K562 (cell line): ENCODE data around the gene PIP5KL1. TPM values are rescaled to one million over a fixed set of nuclear protein-coding genes. Genes with fewer than 3 reads are reported as not detected.

ENCODE experiments used
- ATAC-seq: fragments of 200-7000 bp; cut with Tn5 transposase; 3 replicates; pipeline ENCODE4 v1.9.1; 2020; ENCODE audit warnings: moderate library complexity
- BruUV-seq: library from RNA; stranded (reverse); fragments of 400-500 nt; replicated peaks from 2 replicates; lab custom pipeline; 2021; lab: Mats Ljungman, UMichigan
- CTCF ChIA-PET: fragments of 300-600 bp; formaldehyde crosslinking; extraction: SDS; loops from one replicate; lab custom pipeline; 2021; ENCODE audit warnings: low intra/inter-chr PET ratio; lab: Yijun Ruan, JAX
- POLR2A ChIA-PET: fragments of 300-600, 350-650 bp; sonication (Branson Sonifier 250); formaldehyde crosslinking; extraction: SDS; loops from one replicate; lab custom pipeline; 2021; ENCODE audit warnings: antibody characterized with exemption, inconsistent platforms; lab: Yijun Ruan, JAX
- DNase-seq, 4 experiments: peaks; one replicate each; pipeline versions ENCODE4 v3.0.0 to v3.0.0-alpha.2; 2011 to 2018; ENCODE audit warnings: low spot score in 3 of 4, mixed read lengths in 3 of 4; ENCODE audit errors: extremely low read depth in 1 of 4
- FAIRE-seq: peaks from 2 replicates; lab custom pipeline; 2011; peaks lifted over from hg19 to GRCh38; lab: Jason Lieb, UNC
- H2AFZ ChIP-seq: 2 replicates; pipeline ENCODE4 v1.6.0; 2011; ENCODE audit warnings: low read depth, low read length, control low read depth, inconsistent platforms
- H3K27ac ChIP-seq: fragments of 200-600 bp; 3 replicates; pipeline ENCODE4 v1.8.0; 2011; ENCODE audit warnings: low read depth, mild to moderate bottlenecking, control low read depth, inconsistent platforms, low read length, moderate library complexity, mixed read lengths; ENCODE audit errors: extremely low read depth
- H3K27me3 ChIP-seq, 2 experiments: fragments of 300-600 bp in 1 of 2; 2 replicates in 1 of 2; 3 replicates in 1 of 2; pipeline versions ENCODE4 v1.6.0 to v1.8.0; 2011; ENCODE audit warnings: inconsistent platforms in 2 of 2, low read length in 2 of 2, mild to moderate bottlenecking in 1 of 2, mixed read lengths in 1 of 2, moderate library complexity in 1 of 2; ENCODE audit not compliant: control insufficient read depth in 2 of 2, insufficient read depth in 2 of 2
- H3K36me3 ChIP-seq: fragments of 300-600 bp; 3 replicates; pipeline ENCODE4 v1.8.0; 2011; ENCODE audit warnings: mild to moderate bottlenecking, low read length, inconsistent platforms; ENCODE audit not compliant: control insufficient read depth, insufficient read depth
- H3K4me1 ChIP-seq, 2 experiments: fragments of 200-600 bp in 1 of 2; replicated peaks in 1 of 2; 2 replicates in 1 of 2; 3 replicates in 1 of 2; pipeline versions ENCODE4 v1.5.1 to v1.8.0; 2011; ENCODE audit warnings: inconsistent platforms in 2 of 2, low read length in 2 of 2, mild to moderate bottlenecking in 1 of 2, mixed read lengths in 1 of 2, moderate library complexity in 1 of 2; ENCODE audit not compliant: control insufficient read depth in 2 of 2, insufficient read depth in 2 of 2
- H3K4me2 ChIP-seq: 2 replicates; pipeline ENCODE4 v1.6.1; 2011; ENCODE audit warnings: low read length, control low read depth, inconsistent platforms, mixed read lengths; ENCODE audit not compliant: insufficient read depth
- H3K4me3 ChIP-seq: fragments of 200-600 bp; sonication (generic), shearing (Covaris generic); 2 replicates; pipeline ENCODE4 v1.5.1; 2016; ENCODE audit warnings: control low read depth, inconsistent platforms
- H3K79me2 ChIP-seq: fragments of 200-600 bp; 3 replicates; pipeline ENCODE4 v1.8.0; 2011; ENCODE audit warnings: low read length, inconsistent platforms; ENCODE audit not compliant: control insufficient read depth, insufficient read depth
- H3K9ac ChIP-seq, 2 experiments: 2 replicates each; pipeline versions ENCODE4 v1.6.0 to v1.6.1; 2011; ENCODE audit warnings: low read depth in 2 of 2, low read length in 2 of 2, control low read depth in 1 of 2, inconsistent platforms in 1 of 2, mild to moderate bottlenecking in 1 of 2, mixed read lengths in 1 of 2; ENCODE audit not compliant: insufficient read depth in 1 of 2
- H3K9me1 ChIP-seq: one replicate; pipeline ENCODE4 v1.6.0; 2011; ENCODE audit warnings: inconsistent platforms, mild to moderate bottlenecking, low read length, moderate library complexity; ENCODE audit not compliant: control insufficient read depth, insufficient read depth
- H3K9me3 ChIP-seq: replicated peaks from 2 replicates; pipeline ENCODE4 v1.5.1; 2011; ENCODE audit warnings: low read depth, low read length, inconsistent platforms; ENCODE audit not compliant: control insufficient read depth, insufficient read depth
- H4K20me1 ChIP-seq: replicated peaks from 2 replicates; pipeline ENCODE4 v1.6.1; 2011; ENCODE audit warnings: low read length, inconsistent platforms, mixed read lengths; ENCODE audit not compliant: control insufficient read depth, insufficient read depth
- CBX2 ChIP-seq: fragments of 200-600 bp; sonication (generic); IDR thresholded peaks from one replicate; pipeline ENCODE4 v1.6.1; 2012; ENCODE audit warnings: mild to moderate bottlenecking, low read length, inconsistent platforms; ENCODE audit not compliant: insufficient read depth, poor library complexity, severe bottlenecking
- CTCF ChIP-seq, 3 experiments: IDR thresholded peaks in 2 of 3; conservative IDR thresholded peaks in 1 of 3; 2 replicates each; pipeline ENCODE4 v1.5.1; 2011 to 2012; ENCODE audit warnings: low read length in 3 of 3, mild to moderate bottlenecking in 3 of 3, control low read depth in 2 of 3, improper control_type of control experiment in 1 of 3, inconsistent platforms in 1 of 3, low read depth in 1 of 3, mixed read lengths in 1 of 3, moderate library complexity in 1 of 3; ENCODE audit not compliant: insufficient read depth in 2 of 3
- DMBX1 ChIP-seq: fragments of 250-450 bp; sonication (Bioruptor Pico); IDR thresholded peaks from 2 replicates; pipeline ENCODE4 v1.8.0; 2022; ENCODE audit warnings: inconsistent platforms, mild to moderate bottlenecking, moderate library complexity, borderline replicate concordance
- EGR1 ChIP-seq: fragments of 450-650 bp; conservative IDR thresholded peaks from 2 replicates; pipeline ENCODE4 v1.6.1; 2017; ENCODE audit warnings: mild to moderate bottlenecking
- FOXK2 ChIP-seq, 2 experiments: fragments of 450-650 bp; IDR thresholded peaks in 1 of 2; conservative IDR thresholded peaks in 1 of 2; 2 replicates each; pipeline ENCODE4 v1.6.1; 2016; ENCODE audit warnings: low read depth in 2 of 2, mild to moderate bottlenecking in 1 of 2
- KAT7 ChIP-seq: sonication (generic); formaldehyde crosslinking; IDR thresholded peaks from 2 replicates; pipeline ENCODE4 v1.8.0; 2022; ENCODE audit warnings: missing genetic modification reagents, mild to moderate bottlenecking, borderline replicate concordance
- MECOM ChIP-seq: fragments of 250-450 bp; sonication (Bioruptor Pico); IDR thresholded peaks from 2 replicates; pipeline ENCODE4 v1.8.0; 2022; ENCODE audit warnings: inconsistent platforms
- NFXL1 ChIP-seq: fragments of 450-650 bp; formaldehyde crosslinking; IDR thresholded peaks from 2 replicates; pipeline ENCODE4 v1.4.0; 2021; ENCODE audit warnings: mild to moderate bottlenecking
- NR4A1 ChIP-seq, 2 experiments: fragments of 250-450 bp in 1 of 2; fragments of 450-650 bp in 1 of 2; sonication (Bioruptor Pico) in 1 of 2; IDR thresholded peaks; 2 replicates each; pipeline versions ENCODE4 v1.4.0 to v1.6.1; 2016 to 2020; ENCODE audit warnings: mild to moderate bottlenecking in 2 of 2, missing compliant biosample characterization in 1 of 2, missing genetic modification characterization in 1 of 2, moderate library complexity in 1 of 2
- TCF3 ChIP-seq: sonication (generic); formaldehyde crosslinking; IDR thresholded peaks from 2 replicates; pipeline ENCODE4 v1.4.0; 2020; ENCODE audit warnings: mild to moderate bottlenecking, missing genetic modification reagents
- ZBTB17 ChIP-seq: fragments of 450-650 bp; formaldehyde crosslinking; IDR thresholded peaks from 2 replicates; pipeline ENCODE4 v1.4.0; 2020; ENCODE audit warnings: mild to moderate bottlenecking
- ZBTB7A ChIP-seq: IDR thresholded peaks from 2 replicates; pipeline ENCODE4 v1.6.1; 2011; ENCODE audit warnings: low read depth, mild to moderate bottlenecking, low read length, moderate library complexity, borderline replicate concordance; ENCODE audit not compliant: control insufficient read depth
- ZNF146 ChIP-seq: IDR thresholded peaks from one replicate; pipeline ENCODE4 v1.6.1; 2018; ENCODE audit warnings: missing compliant biosample characterization; ENCODE audit not compliant: unreplicated experiment
- ZNF41 ChIP-seq: fragments of 250-450 bp; sonication (Bioruptor Pico); conservative IDR thresholded peaks from 2 replicates; pipeline ENCODE4 v1.4.0; 2020; ENCODE audit warnings: mild to moderate bottlenecking
- WGBS: fragments of 100-300 bp; shearing (Covaris generic); methylation state at CpG from one replicate; pipeline ENCODE4 v1.1.6; 2016; ENCODE audit warnings: low coverage, mixed read lengths; ENCODE audit not compliant: insufficient coverage; ENCODE audit errors: missing lambda C conversion rate; 5-methylcytosine and 5-hydroxymethylcytosine counted together
- in situ Hi-C: fragments of 300-500 bp; cut with MboI; formaldehyde crosslinking; loops from 4 replicates; pipeline ENCODE4 v1.15.0; 2018; ENCODE audit warnings: inconsistent platforms, mixed read lengths
- intact Hi-C: fragments of 100-400 bp; cut with micrococcal nuclease; formaldehyde crosslinking; loops from 2 replicates; pipeline ENCODE4 v1.14.2; 2022
- polyA plus RNA-seq, 8 experiments: library from polyadenylated mRNA; depleted of rRNA in 4 of 8; stranded (reverse) in 5 of 8; unstranded in 3 of 8; fragments of >200 nt; fragmentation: Nextera tagmentation in 2 of 8; fragmentation: Illumina TruSeq in 1 of 8; extraction: Ambion mirVana in 2 of 8; extraction: Trizol in 1 of 8; gene quantifications; 2 replicates each; pipeline versions ENCODE4 v1.2.1 to v1.2.3, GENCODE V29; 2011 to 2014; ENCODE audit warnings: inconsistent platforms in 1 of 8, missing spikeins in 1 of 8
- total RNA-seq, 7 experiments: library from RNA; depleted of rRNA in 6 of 7; stranded (reverse); fragments of >200 nt in 6 of 7; fragmentation: Illumina TruSeq in 2 of 7; extraction: Trizol in 2 of 7; gene quantifications; 2 replicates each; pipeline versions ENCODE4 v1.2.1 to v1.2.3, GENCODE V29; 2011 to 2021; ENCODE audit warnings: low replicate concordance in 1 of 7

The PIP5KL1 gene
- total and polyA plus RNA-seq, 9 of the 15 experiments (the other 6 are each of a cell fraction or from before 2014, with no cell fraction given), result 0.18 to 4.8 (median 1.2) TPM

GRCh38 chr9:127941062-127941960 lies 10.7 kb upstream of the PIP5KL1 start:
- ChIA-PET CTCF (interaction anchor here (3.9 kb wide), 1 partner anchor 176 kb away, joined by 57 read pairs; no protein-coding TSS in a partner anchor), POLR2A (interaction anchor here (0.6 to 2.1 kb wide), 6 partner anchors 9 to 220 kb away, joined by 3 to 10 read pairs (median 4); no protein-coding TSS in a partner anchor)
- TF ChIP-seq TCF3, result peak; percentile 23; the same call in 1 of the 2 replicates
- 0 out of 2 replicates have a peak, but pooled peaks have one; percentile 17 for TF ChIP-seq MECOM (CRISPR knock-in tag)
- no peak for TF ChIP-seq ZNF41 (CRISPR knock-in tag)
- TF ChIP-seq NR4A1 (CRISPR knock-in tag; IDR thresholded peaks at IDR 0.05), result no peak
- TF ChIP-seq NR4A1 (tag; IDR thresholded peaks at IDR 0.05), result 0 out of 2 replicates have a peak, but pooled peaks have one; percentile 26
- no peak for TF ChIP-seq CBX2
- 0 out of 2 replicates have a peak, but pooled peaks have one; percentile 34 for TF ChIP-seq DMBX1 (CRISPR knock-in tag)
- TF ChIP-seq EGR1, result peak; percentile 68
- TF ChIP-seq NFXL1, result peak; percentile 15; the same call in 1 of the 2 replicates
- peak in 2 of 3 experiments; percentile 7 to 44; a peak in 3 of 6 replicates for TF ChIP-seq CTCF (IDR thresholded peaks at IDR 0.05 in 2 of 3, conservative IDR thresholded peaks at IDR 0.05 in 1 of 3; ENCODE audit: insufficient read depth in 2 of 3, low read depth in 1 of 3, low read length in 3 of 3)
- TF ChIP-seq ZNF146 (CRISPR knock-in tag), result no peak
- peak; percentile 67; the same call in 1 of the 2 replicates for TF ChIP-seq KAT7 (CRISPR knock-in tag)
- TF ChIP-seq ZBTB7A, result peak; percentile 86; the same call in 1 of the 2 replicates
- TF ChIP-seq ZBTB17 (CRISPR knock-in tag), result 0 out of 2 replicates have a peak, but pooled peaks have one; percentile 23
- 0 out of 4 replicates have a peak, but pooled peaks of 1 of the 2 experiments have one; percentile 17 for TF ChIP-seq FOXK2 (conservative IDR thresholded peaks at IDR 0.05 in 1 of 2, IDR thresholded peaks at IDR 0.05 in 1 of 2; ENCODE audit: low read depth in 2 of 2)
- DNase-seq, result peak in 3 of 4 experiments; percentile 43 to 58 (median 44)
- WGBS, result 25% methylated on average over 18 of the region's 18 CpGs
- H3K9ac ChIP-seq, result peak overlapping the region; percentile 67 to 85
- H3K4me3 ChIP-seq, result no peak overlapping the region
- H3K79me2 ChIP-seq, result peaks cover 18% of the 10 kb centered on the region
- in situ Hi-C loops (no loop called here), intact Hi-C loops (no loop called here)
- peaks cover 11% of the 10 kb centered on the region; the same call in 1 of the 2 replicates for H4K20me1 ChIP-seq
- peak overlapping the region; percentile 81 for H3K27ac ChIP-seq
- peak; percentile 40 for FAIRE-seq
- H3K27me3 ChIP-seq, result no peaks in the 10 kb centered on the region
- H3K4me2 ChIP-seq, result peak overlapping the region; percentile 47
- H3K36me3 ChIP-seq, result peaks cover 30% of the 10 kb centered on the region; the same call in 2 of the 3 replicates
- no peaks in the 10 kb centered on the region for H3K9me3 ChIP-seq
- no TSS peak for BruUV-seq
- peaks cover 6% of the 10 kb centered on the region for H3K9me1 ChIP-seq
- peaks cover 51 to 79% of the 10 kb centered on the region in 2 experiments for H3K4me1 ChIP-seq
- peak overlapping the region; percentile 86 for H2AFZ ChIP-seq
- ATAC-seq, result peak; percentile 2
